H9 (cell line): ENCODE results near the gene ZNF407. TPM values are rescaled to one million over a fixed set of nuclear protein-coding genes. Genes with fewer than 3 reads are reported as not detected.

Experiments used
- DNase-seq: peaks from one replicate; pipeline ENCODE4 v3.0.0-alpha.2; 2017
- H2AFZ ChIP-seq: one replicate; pipeline ENCODE4 v1.6.1; 2013; ENCODE audit warnings: mild to moderate bottlenecking, low read length, control low read depth, moderate library complexity
- H2AK5ac ChIP-seq: 2 replicates; pipeline ENCODE4 v1.6.1; 2013; ENCODE audit warnings: low read length, control low read depth, mixed read lengths; ENCODE audit not compliant: insufficient read length
- H2BK120ac ChIP-seq: one replicate; pipeline ENCODE4 v1.6.1; 2013; ENCODE audit warnings: low read depth, mild to moderate bottlenecking, low read length, control low read depth, inconsistent platforms; ENCODE audit not compliant: poor library complexity, severe bottlenecking
- H2BK12ac ChIP-seq: 2 replicates; pipeline ENCODE4 v1.6.1; 2013; ENCODE audit warnings: low read length, control low read depth, mixed read lengths, low read depth; ENCODE audit not compliant: insufficient read length
- H2BK15ac ChIP-seq: 2 replicates; pipeline ENCODE4 v1.6.1; 2013; ENCODE audit warnings: low read depth, low read length, control low read depth
- H2BK20ac ChIP-seq: one replicate; pipeline ENCODE4 v1.6.1; 2013; ENCODE audit warnings: low read depth, mild to moderate bottlenecking, low read length, control low read depth, inconsistent platforms; ENCODE audit not compliant: poor library complexity, severe bottlenecking
- H2BK5ac ChIP-seq: 2 replicates; pipeline ENCODE4 v1.6.1; 2013; ENCODE audit warnings: low read length, control low read depth, mixed read lengths; ENCODE audit not compliant: insufficient read length
- H3K14ac ChIP-seq: 2 replicates; pipeline ENCODE4 v1.6.1; 2013; ENCODE audit warnings: low read length, control low read depth; ENCODE audit not compliant: insufficient read depth
- H3K18ac ChIP-seq: 2 replicates; pipeline ENCODE4 v1.6.1; 2013; ENCODE audit warnings: low read depth, mild to moderate bottlenecking, mixed read lengths, low read length, control low read depth; ENCODE audit not compliant: insufficient read length
- H3K23ac ChIP-seq: 2 replicates; pipeline ENCODE4 v1.6.1; 2013; ENCODE audit warnings: low read length, control low read depth, mixed read lengths, low read depth; ENCODE audit not compliant: insufficient read length
- H3K23me2 ChIP-seq: 2 replicates; pipeline ENCODE4 v1.6.1; 2013; ENCODE audit warnings: low read depth, mild to moderate bottlenecking, mixed read lengths, low read length, control low read depth; ENCODE audit not compliant: insufficient read length, poor library complexity, severe bottlenecking
- H3K27ac ChIP-seq: 2 replicates; pipeline ENCODE4 v1.5.1; 2013; ENCODE audit warnings: low read length, control low read depth, mixed read lengths, low read depth; ENCODE audit not compliant: insufficient read length
- H3K27me3 ChIP-seq: 2 replicates; pipeline ENCODE4 v1.6.1; 2013; ENCODE audit warnings: low read length, control low read depth, inconsistent platforms; ENCODE audit not compliant: insufficient read depth
- H3K4ac ChIP-seq: 2 replicates; pipeline ENCODE4 v1.6.1; 2013; ENCODE audit warnings: low read depth, mild to moderate bottlenecking, control low read depth, inconsistent platforms, low read length, moderate library complexity
- H3K4me1 ChIP-seq: 2 replicates; pipeline ENCODE4 v1.6.1; 2013; ENCODE audit warnings: low read length, control low read depth, inconsistent platforms; ENCODE audit not compliant: insufficient read depth
- H3K4me2 ChIP-seq: 2 replicates; pipeline ENCODE4 v1.6.1; 2013; ENCODE audit warnings: low read length, control low read depth, mixed read lengths; ENCODE audit not compliant: insufficient read length, insufficient read depth
- H3K56ac ChIP-seq: 2 replicates; pipeline ENCODE4 v1.6.1; 2013; ENCODE audit warnings: low read depth, mild to moderate bottlenecking, mixed read lengths, low read length, control low read depth; ENCODE audit not compliant: insufficient read length
- H3K79me1 ChIP-seq: 2 replicates; pipeline ENCODE4 v1.6.1; 2013; ENCODE audit warnings: low read depth, mild to moderate bottlenecking, moderate library complexity, low read length, control low read depth, inconsistent platforms; ENCODE audit not compliant: insufficient read depth, poor library complexity, severe bottlenecking
- H3K79me2 ChIP-seq: 2 replicates; pipeline ENCODE4 v1.6.1; 2013; ENCODE audit warnings: low read length, control low read depth, inconsistent platforms; ENCODE audit not compliant: insufficient read depth
- H3K9ac ChIP-seq: 2 replicates; pipeline ENCODE4 v1.6.1; 2013; ENCODE audit warnings: low read length, control low read depth, mixed read lengths; ENCODE audit not compliant: insufficient read length; ENCODE audit errors: extremely low read depth
- H3K9me3 ChIP-seq: one replicate; pipeline ENCODE4 v1.6.1; 2013; ENCODE audit warnings: low read depth, low read length, inconsistent platforms; ENCODE audit not compliant: control insufficient read depth
- H3T11ph ChIP-seq: one replicate; pipeline ENCODE4 v1.6.1; 2013; ENCODE audit warnings: mild to moderate bottlenecking, low read length, control low read depth, inconsistent platforms
- H4K20me1 ChIP-seq: one replicate; pipeline ENCODE4 v1.6.1; 2013; ENCODE audit not compliant: control insufficient read depth, insufficient read length, insufficient read depth
- H4K5ac ChIP-seq: 2 replicates; pipeline ENCODE4 v1.6.1; 2013; ENCODE audit warnings: low read depth, mild to moderate bottlenecking, mixed read lengths, low read length, control low read depth; ENCODE audit not compliant: insufficient read length
- H4K8ac ChIP-seq: replicated peaks from 2 replicates; pipeline ENCODE4 v1.6.1; 2013; ENCODE audit warnings: low read length, control low read depth, mixed read lengths, low read depth; ENCODE audit not compliant: insufficient read length
- H4K91ac ChIP-seq: 2 replicates; pipeline ENCODE4 v1.6.1; 2013; ENCODE audit warnings: low read depth, mild to moderate bottlenecking, moderate library complexity, mixed read lengths, low read length, control low read depth; ENCODE audit not compliant: insufficient read length
- H3K27ac Mint-ChIP-seq, 3 experiments: 2 replicates in 2 of 3; 3 replicates in 1 of 3; pipeline ENCODE4 v1.8.0; 2020 to 2021; ENCODE audit warnings: mixed read lengths in 3 of 3, mild to moderate bottlenecking in 1 of 3, moderate library complexity in 1 of 3
- H3K27me3 Mint-ChIP-seq: 2 replicates; pipeline ENCODE4 v1.8.0; 2021; ENCODE audit warnings: low read depth, mild to moderate bottlenecking, moderate library complexity, mixed read lengths
- H3K36me3 Mint-ChIP-seq, 3 experiments: 2 replicates in 2 of 3; 3 replicates in 1 of 3; pipeline ENCODE4 v1.8.0; 2020 to 2021; ENCODE audit warnings: low read depth in 3 of 3, mixed read lengths in 3 of 3; ENCODE audit not compliant: insufficient read depth in 1 of 3
- H3K4me1 Mint-ChIP-seq, 2 experiments: 2 replicates each; pipeline ENCODE4 v1.8.0; 2020; ENCODE audit warnings: mixed read lengths in 2 of 2
- H3K4me3 Mint-ChIP-seq, 2 experiments: 2 replicates in 1 of 2; 3 replicates in 1 of 2; pipeline ENCODE4 v1.8.0; 2020 to 2021; ENCODE audit warnings: mild to moderate bottlenecking in 2 of 2, mixed read lengths in 2 of 2, moderate library complexity in 1 of 2
- H3K9me3 Mint-ChIP-seq, 2 experiments: 2 replicates in 1 of 2; 3 replicates in 1 of 2; pipeline ENCODE4 v1.8.0; 2020; ENCODE audit warnings: mild to moderate bottlenecking in 2 of 2, mixed read lengths in 2 of 2, moderate library complexity in 1 of 2
- CTCF ChIP-seq: fragments of 200-600 bp; sonication (generic); conservative IDR thresholded peaks from 3 replicates; pipeline ENCODE4 v1.8.0; 2021; ENCODE audit warnings: antibody characterized with exemption, mild to moderate bottlenecking
- WGBS: extraction: QIAGEN DNeasy Blood & Tissue Kit; methylation state at CpG from one replicate; pipeline ENCODE4 v1.1.7; 2013; ENCODE audit warnings: missing lambda C conversion rate, low lambda C conversion rate, mixed read lengths; ENCODE audit not compliant: insufficient read length; ENCODE audit errors: extremely low coverage; 5-methylcytosine and 5-hydroxymethylcytosine counted together
- total RNA-seq: library from RNA; stranded (reverse); gene quantifications from 2 replicates; pipeline ENCODE4 v1.2.1, GENCODE V29; 2021

The ZNF407 gene
- total RNA-seq, 1 experiment from 2014 or later = 8.7 TPM

- DNase-seq = no peak
- Histone ChIP-seq H2AK5ac (no peak overlapping the region), H3K9me3 (no peaks in the 10 kb centered on the region), H3K23me2 (no peaks in the 10 kb centered on the region), H2BK12ac (no peak overlapping the region), H3K56ac (no peak overlapping the region), H3K4me2 (no peak overlapping the region), H3K9ac (no peak overlapping the region), H3K23ac (no peak overlapping the region), H2BK15ac (no peak overlapping the region), H3K4me1 (no peaks in the 10 kb centered on the region; the same call in 1 of the 2 replicates), H3K14ac (no peak overlapping the region), H2AFZ (no peak overlapping the region), H4K5ac (no peak overlapping the region), H2BK5ac (no peak overlapping the region), H3T11ph (no peak overlapping the region), H4K8ac (no peak overlapping the region), H3K79me2 (no peaks in the 10 kb centered on the region), H4K91ac (no peak overlapping the region), H2BK20ac (no peak overlapping the region), H3K18ac (no peak overlapping the region), H3K27me3 (no peaks in the 10 kb centered on the region), H2BK120ac (no peak overlapping the region), H3K4ac (no peak overlapping the region), H3K27ac (no peak overlapping the region), H3K79me1 (no peaks in the 10 kb centered on the region), H4K20me1 (no peaks in the 10 kb centered on the region)
- Mint-ChIP-seq H3K27me3 (no peaks in the 10 kb centered on the region), H3K36me3 (peaks cover 3 to 13% (median 11%) of the 10 kb centered on the region in 3 experiments; a peak in 4 of 7 replicates), H3K27ac (no peak overlapping the region), H3K4me3 (no peak overlapping the region), H3K9me3 (no peaks in the 10 kb centered on the region), H3K4me1 (peaks cover 0 to 4% of the 10 kb centered on the region in 2 experiments; a peak in 3 of 4 replicates)
- TF ChIP-seq CTCF = no peak
- no CpG with 5 or more reads among the region's 6 CpGs for WGBS
Observed at GRCh38 chr18:74632351-74632679, 34.6 kb downstream of the ZNF407 start.
